Activated naive CD8-positive, alpha-beta T cell (primary cell): ENCODE measurements around the gene TRAK1.

Source experiments
- H3K27ac Mint-ChIP-seq: one replicate; pipeline ENCODE4 v1.8.0; 2021; ENCODE audit warnings: mixed read lengths
- H3K27me3 Mint-ChIP-seq: one replicate; pipeline ENCODE4 v1.8.0; 2021; ENCODE audit warnings: mixed read lengths
- H3K36me3 Mint-ChIP-seq: one replicate; pipeline ENCODE4 v1.8.0; 2021; ENCODE audit warnings: mixed read lengths
- H3K4me1 Mint-ChIP-seq: one replicate; pipeline ENCODE4 v1.8.0; 2021; ENCODE audit warnings: low read depth, mixed read lengths
- H3K4me3 Mint-ChIP-seq: one replicate; pipeline ENCODE4 v1.8.0; 2021; ENCODE audit warnings: mild to moderate bottlenecking, mixed read lengths
- H3K9me3 Mint-ChIP-seq: one replicate; pipeline ENCODE4 v1.8.0; 2021; ENCODE audit warnings: low read depth, mixed read lengths

Gene TRAK1

GRCh38 chr3:42273361-42273760 is 182.2 kb downstream of the TRAK1 start:
- Mint-ChIP-seq H3K4me1 (no peaks in the 10 kb centered on the region), H3K27ac (no peak overlapping the region)

GRCh38 chr3:42274266-42274665 is 183.1 kb downstream of the TRAK1 start:
- Mint-ChIP-seq H3K4me1 (no peaks in the 10 kb centered on the region), H3K9me3 (peaks cover 12% of the 10 kb centered on the region), H3K36me3 (peaks cover 6% of the 10 kb centered on the region), H3K27me3 (peaks cover 2% of the 10 kb centered on the region), H3K27ac (no peak overlapping the region), H3K4me3 (no peak overlapping the region)

More at GRCh38 chr3:42273361-42273760, 182.2 kb downstream of the TRAK1 start:
- H3K27me3 Mint-ChIP-seq = peaks cover 4% of the 10 kb centered on the region
- peaks cover 4% of the 10 kb centered on the region for H3K36me3 Mint-ChIP-seq
- H3K9me3 Mint-ChIP-seq = peaks cover 11% of the 10 kb centered on the region
- H3K4me3 Mint-ChIP-seq = no peak overlapping the region

- Mint-ChIP-seq H3K4me3 (no peak overlapping the region), H3K4me1 (no peaks in the 10 kb centered on the region), H3K9me3 (peaks cover 17% of the 10 kb centered on the region), H3K27ac (no peak overlapping the region), H3K27me3 (peaks cover 2% of the 10 kb centered on the region), H3K36me3 (peaks cover 11% of the 10 kb centered on the region)
These were observed 184.1 kb downstream of the TRAK1 start for GRCh38 chr3:42275217-42275616.
